ENCODE results near the gene KASH5.

Gene KASH5

GRCh38 chr19:49441210-49441959 is 53.3 kb downstream of the KASH5 start, which contains the start of gene SLC17A7 (continued):
- TF ChIP-seq PRDM2 (tag by site-specific recombination; IDR thresholded peaks at IDR 0.05; ENCODE audit: borderline replicate concordance) (no peak), ZNF16 (tag by site-specific recombination; IDR thresholded peaks at IDR 0.05; ENCODE audit: low read depth) (no peak), REST (tag by site-specific recombination; IDR thresholded peaks at IDR 0.05) (no peak), ZNF600 (tag by site-specific recombination; IDR thresholded peaks at IDR 0.05) (peak; percentile 81), ZBTB44 (tag by site-specific recombination; IDR thresholded peaks at IDR 0.05) (no peak), ZNF366 (tag by site-specific recombination; conservative IDR thresholded peaks at IDR 0.05) (no peak; the same call in 1 of the 2 replicates), ZNF660 (tag by site-specific recombination; IDR thresholded peaks at IDR 0.05) (no peak), HOXC10 (CRISPR knock-in tag; IDR thresholded peaks at IDR 0.05) (no peak), ZFP3 (tag by site-specific recombination; IDR thresholded peaks at IDR 0.05; ENCODE audit: low read depth) (no peak), KLF9 (tag by site-specific recombination; IDR thresholded peaks at IDR 0.05; ENCODE audit: low read depth) (peak; percentile 87), KLF7 (tag by site-specific recombination; IDR thresholded peaks at IDR 0.05; ENCODE audit: borderline replicate concordance) (peak; percentile 44; the same call in 1 of the 2 replicates), MEIS1 (CRISPR knock-in tag; IDR thresholded peaks at IDR 0.05; ENCODE audit: borderline replicate concordance) (no peak), YY1 (tag by site-specific recombination; IDR thresholded peaks at IDR 0.05) (no peak), ZNF792 (tag by site-specific recombination; IDR thresholded peaks at IDR 0.05) (no peak), SCRT1 (tag by site-specific recombination; IDR thresholded peaks at IDR 0.05; ENCODE audit: borderline replicate concordance) (no peak), MYNN (tag by site-specific recombination; IDR thresholded peaks at IDR 0.05; ENCODE audit: borderline replicate concordance) (no peak), ZNF335 (tag by site-specific recombination; conservative IDR thresholded peaks at IDR 0.05) (peak; percentile 75), ZNF354C (tag by site-specific recombination; IDR thresholded peaks at IDR 0.05; ENCODE audit: borderline replicate concordance, low read depth) (no peak), OSR2 (tag by site-specific recombination; IDR thresholded peaks at IDR 0.05) (no peak), PRDM10 (tag by site-specific recombination; IDR thresholded peaks at IDR 0.05) (peak; percentile 55)
- TF ChIP-seq, protein P1, sequence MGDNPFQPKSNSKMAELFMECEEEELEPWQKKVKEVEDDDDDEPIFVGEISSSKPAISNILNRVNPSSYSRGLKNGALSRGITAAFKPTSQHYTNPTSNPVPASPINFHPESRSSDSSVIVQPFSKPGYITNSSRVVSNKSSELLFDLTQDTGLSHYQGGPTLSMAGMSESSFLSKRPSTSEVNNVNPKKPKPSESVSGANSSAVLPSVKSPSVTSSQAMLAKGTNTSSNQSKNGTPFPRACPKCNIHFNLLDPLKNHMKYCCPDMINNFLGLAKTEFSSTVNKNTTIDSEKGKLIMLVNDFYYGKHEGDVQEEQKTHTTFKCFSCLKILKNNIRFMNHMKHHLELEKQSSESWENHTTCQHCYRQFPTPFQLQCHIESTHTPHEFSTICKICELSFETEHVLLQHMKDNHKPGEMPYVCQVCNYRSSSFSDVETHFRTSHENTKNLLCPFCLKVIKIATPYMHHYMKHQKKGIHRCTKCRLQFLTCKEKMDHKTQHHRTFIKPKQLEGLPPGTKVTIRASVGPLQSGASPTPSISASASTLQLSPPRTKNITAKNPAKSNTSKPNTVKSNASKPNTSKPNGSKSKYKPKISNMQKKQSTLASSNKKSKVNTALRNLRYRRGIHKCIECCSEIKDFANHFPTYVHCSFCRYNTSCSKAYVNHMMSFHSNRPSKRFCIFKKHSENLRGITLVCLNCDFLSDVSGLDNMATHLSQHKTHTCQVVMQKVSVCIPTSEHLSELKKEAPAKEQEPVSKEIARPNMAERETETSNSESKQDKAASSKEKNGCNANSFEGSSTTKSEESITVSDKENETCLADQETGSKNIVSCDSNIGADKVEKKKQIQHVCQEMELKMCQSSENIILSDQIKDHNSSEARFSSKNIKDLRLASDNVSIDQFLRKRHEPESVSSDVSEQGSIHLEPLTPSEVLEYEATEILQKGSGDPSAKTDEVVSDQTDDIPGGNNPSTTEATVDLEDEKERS (tag by site-specific recombination; IDR thresholded peaks at IDR 0.05), result no peak

Data from HEK293 (cell line).